HUES48 (cell line): Measurements from ENCODE around the gene SYNPO2.

ENCODE experiments used
- H3K27ac ChIP-seq: one replicate; pipeline ENCODE4 v1.7.0; 2013; ENCODE audit warnings: low read depth, low read length, inconsistent platforms
- H3K27me3 ChIP-seq: 2 replicates; pipeline ENCODE4 v1.6.1; 2013; ENCODE audit warnings: mild to moderate bottlenecking, low read length; ENCODE audit not compliant: control insufficient read depth, insufficient read depth
- H3K36me3 ChIP-seq: 2 replicates; pipeline ENCODE4 v1.6.1; 2013; ENCODE audit warnings: low read length; ENCODE audit not compliant: control insufficient read depth, insufficient read depth
- H3K4me1 ChIP-seq: 2 replicates; pipeline ENCODE4 v1.6.1; 2013; ENCODE audit warnings: mild to moderate bottlenecking, low read length; ENCODE audit not compliant: control insufficient read depth, insufficient read depth
- H3K4me3 ChIP-seq: 2 replicates; pipeline ENCODE4 v1.5.1; 2013; ENCODE audit warnings: mild to moderate bottlenecking, low read depth, low read length
- H3K9ac ChIP-seq: 2 replicates; pipeline ENCODE4 v1.6.1; 2013; ENCODE audit warnings: mild to moderate bottlenecking, low read depth, low read length, moderate library complexity
- H3K9me3 ChIP-seq: 2 replicates; pipeline ENCODE4 v1.6.1; 2013; ENCODE audit warnings: low read length; ENCODE audit not compliant: control insufficient read depth, insufficient read depth

Gene SYNPO2

DNA sequence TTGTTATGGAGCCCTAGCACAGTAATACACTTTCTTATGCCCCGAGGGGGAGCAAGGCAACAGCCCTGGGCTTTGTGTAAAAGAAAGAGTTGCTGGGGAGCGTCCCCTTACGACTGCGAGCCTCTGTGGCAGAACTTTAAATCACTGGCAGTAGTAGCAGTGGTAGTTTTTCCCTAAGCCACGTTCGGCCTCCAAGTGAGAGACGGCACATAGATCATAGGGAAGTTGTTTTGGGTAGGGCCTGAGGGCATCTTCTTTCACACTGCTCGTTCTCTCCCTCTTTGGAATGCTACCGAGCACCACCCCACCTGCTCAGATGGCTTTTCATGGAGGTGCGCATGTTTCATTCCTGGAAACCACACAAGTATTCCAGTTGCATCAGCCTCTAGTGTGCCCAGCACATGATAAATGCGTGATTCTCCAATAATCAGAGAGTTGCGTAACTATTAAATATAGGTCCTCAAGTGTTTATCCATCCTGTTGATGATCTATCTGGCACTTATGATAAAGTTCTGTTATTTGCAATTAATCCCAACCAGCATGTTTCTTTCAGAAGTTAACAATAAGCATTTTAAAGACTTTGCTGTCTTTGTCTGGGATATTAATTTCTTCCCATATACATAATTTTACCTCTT lies 7.0 kb upstream of the SYNPO2 start:
- Histone ChIP-seq H3K9me3 (peaks cover 6% of the 10 kb centered on the region; the same call in 1 of the 2 replicates), H3K27ac (no peak overlapping the region), H3K36me3 (no peaks in the 10 kb centered on the region), H3K4me1 (peaks cover 11% of the 10 kb centered on the region), H3K27me3 (no peaks in the 10 kb centered on the region), H3K9ac (no peak overlapping the region), H3K4me3 (no peak overlapping the region)

DNA sequence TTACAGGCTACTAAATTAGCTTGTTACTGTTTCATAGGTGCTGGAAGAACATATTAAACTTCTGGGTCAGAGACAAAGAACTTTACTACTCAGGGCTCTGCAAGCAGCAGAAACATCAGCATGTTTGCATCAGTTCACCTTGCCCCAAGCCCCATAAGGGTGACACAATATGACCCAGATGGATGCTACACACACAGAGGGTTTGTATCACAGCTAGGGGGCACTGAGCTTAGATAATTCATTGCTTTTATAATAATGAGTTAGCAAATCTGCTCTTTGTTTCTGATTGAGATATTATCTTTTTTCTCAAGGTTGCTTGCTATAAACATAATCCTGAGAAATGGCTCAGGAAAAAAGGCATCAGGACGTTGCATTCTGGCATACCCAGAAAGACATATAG lies 4.8 kb upstream of the SYNPO2 start:
- H3K27me3 ChIP-seq = no peaks in the 10 kb centered on the region
- H3K27ac ChIP-seq = no peak overlapping the region

DNA sequence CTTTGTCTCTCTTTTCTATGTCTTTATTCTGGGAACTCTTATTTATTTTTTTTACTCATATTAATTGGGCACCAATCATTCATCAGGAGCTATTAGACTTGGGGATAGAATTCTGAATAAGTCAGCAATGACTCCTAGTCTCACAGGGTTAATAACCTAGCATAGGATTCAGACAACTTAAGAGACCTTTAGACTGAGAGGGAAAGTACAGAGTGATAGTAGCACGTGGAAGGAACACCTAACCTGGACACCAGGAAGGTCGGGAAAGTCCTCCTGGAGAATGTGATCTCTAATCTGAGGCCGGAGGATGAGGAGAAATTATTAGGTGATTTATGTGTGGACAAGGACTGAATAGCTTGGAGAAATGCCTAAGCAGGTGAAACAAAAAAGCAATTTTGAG lies 3.9 kb upstream of the SYNPO2 start:
- Histone ChIP-seq H3K27me3 (no peaks in the 10 kb centered on the region), H3K4me3 (no peak overlapping the region), H3K9ac (no peak overlapping the region), H3K36me3 (no peaks in the 10 kb centered on the region), H3K4me1 (peaks cover 17% of the 10 kb centered on the region), H3K9me3 (no peaks in the 10 kb centered on the region), H3K27ac (no peak overlapping the region)

More for the DNA sequence above, 4.8 kb upstream of the SYNPO2 start:
- H3K4me1 ChIP-seq = peaks cover 17% of the 10 kb centered on the region
- no peak overlapping the region for H3K4me3 ChIP-seq
- H3K36me3 ChIP-seq = no peaks in the 10 kb centered on the region
- no peak overlapping the region for H3K9ac ChIP-seq
- H3K9me3 ChIP-seq = no peaks in the 10 kb centered on the region

DNA sequence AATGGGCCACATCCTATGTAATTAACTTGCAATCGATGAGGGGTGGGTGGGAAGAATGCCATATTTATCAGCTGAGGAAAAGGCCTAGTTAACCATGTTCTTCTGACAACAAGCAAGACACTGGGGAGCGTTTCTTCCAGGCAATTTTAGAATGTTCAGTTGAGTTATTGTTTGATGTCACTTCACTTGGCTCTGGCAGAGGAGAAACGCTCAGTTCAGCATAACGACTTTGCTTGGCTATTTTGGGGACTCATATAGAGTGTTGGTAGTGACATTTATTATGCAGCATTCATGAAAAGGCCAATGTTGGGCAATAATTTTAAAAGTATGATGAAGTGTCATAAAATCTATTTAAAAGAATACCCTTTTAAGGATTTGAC lies 648 bp downstream of the SYNPO2 start:
- Histone ChIP-seq H3K27ac (no peak overlapping the region), H3K4me1 (peaks cover 14% of the 10 kb centered on the region), H3K36me3 (no peaks in the 10 kb centered on the region), H3K9me3 (no peaks in the 10 kb centered on the region), H3K4me3 (peak overlapping the region; percentile 53), H3K27me3 (no peaks in the 10 kb centered on the region), H3K9ac (no peak overlapping the region)

DNA sequence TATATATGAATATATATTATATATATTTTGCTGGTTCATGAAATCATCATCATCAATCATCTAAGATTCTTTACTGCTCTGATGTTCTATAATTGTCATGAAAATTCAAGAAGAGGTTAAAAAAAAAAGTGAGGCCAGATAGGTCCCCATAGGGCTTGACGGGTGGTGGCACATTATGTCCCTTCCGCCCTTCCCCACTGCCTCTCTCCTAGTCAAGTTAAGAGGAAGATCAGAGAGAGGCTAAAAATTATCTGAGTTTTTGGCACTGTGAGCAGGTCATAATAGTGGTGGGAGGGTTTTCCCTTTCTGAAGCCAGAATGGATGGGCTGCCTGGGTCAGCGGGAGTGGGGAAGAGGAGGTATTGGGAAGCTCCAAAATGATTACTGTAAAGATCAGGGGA lies 5.4 kb downstream of the SYNPO2 start:
- H3K27ac ChIP-seq = no peak overlapping the region
- H3K4me1 ChIP-seq = peaks cover 8% of the 10 kb centered on the region
- no peaks in the 10 kb centered on the region for H3K36me3 ChIP-seq
- H3K27me3 ChIP-seq = no peaks in the 10 kb centered on the region
- no peak overlapping the region for H3K9ac ChIP-seq
- no peaks in the 10 kb centered on the region for H3K9me3 ChIP-seq
- no peak overlapping the region for H3K4me3 ChIP-seq

DNA sequence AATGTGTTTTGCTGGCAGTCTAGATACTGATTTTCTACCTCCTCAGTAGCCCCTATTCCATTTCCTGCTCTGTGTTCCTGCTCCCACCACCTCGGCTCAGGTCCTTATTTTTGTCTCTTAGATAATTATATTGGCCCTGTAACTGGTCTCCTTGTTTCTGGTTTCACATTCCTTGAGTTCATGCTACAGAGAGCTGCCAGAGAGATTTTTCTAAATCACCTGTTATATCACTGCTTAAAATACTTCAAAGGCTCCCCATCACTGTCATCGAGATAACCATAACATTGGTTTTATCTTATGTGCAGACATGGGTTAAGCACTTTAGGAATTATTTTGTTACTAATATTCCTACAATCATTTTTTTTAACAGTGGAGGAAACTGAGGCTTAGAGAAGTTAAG lies 9.6 kb downstream of the SYNPO2 start:
- Histone ChIP-seq H3K9ac (no peak overlapping the region), H3K4me3 (no peak overlapping the region), H3K36me3 (no peaks in the 10 kb centered on the region), H3K9me3 (no peaks in the 10 kb centered on the region), H3K4me1 (no peaks in the 10 kb centered on the region), H3K27me3 (no peaks in the 10 kb centered on the region), H3K27ac (no peak overlapping the region)

DNA sequence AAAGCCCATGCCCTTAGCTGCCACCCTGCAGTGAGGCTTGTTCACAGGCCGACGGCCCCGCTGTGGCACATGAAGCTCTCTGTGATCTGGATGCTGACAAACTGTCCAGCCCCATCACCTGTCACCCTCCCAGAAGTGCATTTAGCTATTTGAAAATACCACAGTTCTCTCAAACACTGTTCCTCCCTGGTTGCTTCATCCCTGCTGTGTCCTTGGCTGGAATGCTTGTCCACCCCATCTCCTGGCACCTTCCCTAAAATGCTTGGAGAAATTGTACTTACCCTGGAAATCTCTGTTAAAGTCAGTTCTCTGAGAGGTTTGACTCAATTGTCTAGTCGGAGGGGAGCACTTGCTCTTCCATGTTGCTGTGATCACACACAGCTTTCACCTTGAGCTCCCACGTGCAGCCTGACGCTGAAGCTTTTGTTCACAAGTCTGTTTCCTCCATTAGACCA lies 10.1 kb downstream of the SYNPO2 start:
- Histone ChIP-seq H3K36me3 (no peaks in the 10 kb centered on the region), H3K4me3 (no peak overlapping the region), H3K9ac (no peak overlapping the region), H3K27ac (no peak overlapping the region), H3K27me3 (no peaks in the 10 kb centered on the region), H3K9me3 (no peaks in the 10 kb centered on the region), H3K4me1 (no peaks in the 10 kb centered on the region)

DNA sequence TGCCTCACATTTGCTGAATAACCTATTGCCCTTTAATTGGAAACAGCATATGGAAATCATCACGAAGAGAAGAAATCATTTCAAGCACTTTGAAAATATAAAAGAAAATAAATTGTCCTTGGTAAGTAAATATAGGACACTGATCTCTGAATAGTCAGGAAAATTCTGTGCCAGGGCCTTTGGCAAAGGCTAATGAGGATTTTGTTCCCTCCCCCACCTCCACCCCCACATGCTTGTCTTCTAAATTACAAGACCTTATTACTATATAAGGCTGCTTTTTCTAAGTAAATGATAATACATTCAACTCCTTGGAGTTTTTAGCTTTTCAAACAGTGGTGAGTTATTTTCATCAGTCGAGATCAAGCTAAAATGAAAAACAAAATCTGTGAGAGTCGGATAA lies 15.8 kb downstream of the SYNPO2 start:
- Histone ChIP-seq H3K27me3 (no peaks in the 10 kb centered on the region), H3K4me3 (no peak overlapping the region), H3K36me3 (no peaks in the 10 kb centered on the region), H3K9ac (no peak overlapping the region), H3K4me1 (no peaks in the 10 kb centered on the region), H3K27ac (no peak overlapping the region), H3K9me3 (no peaks in the 10 kb centered on the region)

DNA sequence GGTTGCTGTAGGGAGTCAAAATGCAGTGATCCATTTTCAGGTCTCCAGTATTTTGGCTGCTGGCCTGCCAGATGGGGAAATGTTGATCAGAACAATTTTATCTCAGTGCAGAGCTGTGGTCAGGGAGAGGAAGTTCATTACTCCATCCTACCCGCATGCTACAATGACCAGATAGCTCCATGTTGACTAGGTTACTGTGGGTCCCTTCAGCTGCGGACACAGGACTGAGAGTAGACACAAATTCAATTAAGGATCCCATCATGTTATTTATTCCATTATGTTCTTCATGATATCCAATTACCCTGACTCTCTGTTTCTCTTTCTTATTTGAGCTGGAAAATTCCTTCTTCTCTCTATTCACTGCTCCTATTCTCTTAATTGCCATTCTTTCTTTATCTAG lies 16.3 kb downstream of the SYNPO2 start:
- Histone ChIP-seq H3K9me3 (no peaks in the 10 kb centered on the region), H3K9ac (no peak overlapping the region), H3K27ac (no peak overlapping the region), H3K27me3 (no peaks in the 10 kb centered on the region), H3K4me1 (no peaks in the 10 kb centered on the region), H3K4me3 (no peak overlapping the region), H3K36me3 (no peaks in the 10 kb centered on the region)

DNA sequence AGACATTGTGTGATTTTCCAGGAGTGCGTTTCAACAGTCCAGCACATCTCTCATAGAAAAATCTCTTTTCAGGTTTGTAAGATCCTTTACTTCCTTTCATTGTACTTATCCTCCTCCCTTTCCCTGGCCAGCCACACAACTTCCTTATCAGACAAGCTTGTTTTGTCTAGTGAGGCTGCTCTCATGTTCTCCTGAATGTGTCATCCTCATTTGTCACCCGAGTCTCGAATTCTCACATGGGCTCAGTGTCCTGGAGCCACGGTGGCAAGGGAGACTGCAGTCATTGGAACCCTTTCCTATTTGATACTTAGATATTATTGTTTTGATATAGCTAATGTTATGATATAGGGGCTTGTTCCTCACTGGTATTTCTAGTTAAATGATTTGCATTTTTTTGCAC lies 16.9 kb downstream of the SYNPO2 start:
- Histone ChIP-seq H3K4me1 (no peaks in the 10 kb centered on the region), H3K4me3 (no peak overlapping the region), H3K36me3 (no peaks in the 10 kb centered on the region), H3K27me3 (no peaks in the 10 kb centered on the region), H3K9ac (no peak overlapping the region), H3K27ac (no peak overlapping the region), H3K9me3 (no peaks in the 10 kb centered on the region)

DNA sequence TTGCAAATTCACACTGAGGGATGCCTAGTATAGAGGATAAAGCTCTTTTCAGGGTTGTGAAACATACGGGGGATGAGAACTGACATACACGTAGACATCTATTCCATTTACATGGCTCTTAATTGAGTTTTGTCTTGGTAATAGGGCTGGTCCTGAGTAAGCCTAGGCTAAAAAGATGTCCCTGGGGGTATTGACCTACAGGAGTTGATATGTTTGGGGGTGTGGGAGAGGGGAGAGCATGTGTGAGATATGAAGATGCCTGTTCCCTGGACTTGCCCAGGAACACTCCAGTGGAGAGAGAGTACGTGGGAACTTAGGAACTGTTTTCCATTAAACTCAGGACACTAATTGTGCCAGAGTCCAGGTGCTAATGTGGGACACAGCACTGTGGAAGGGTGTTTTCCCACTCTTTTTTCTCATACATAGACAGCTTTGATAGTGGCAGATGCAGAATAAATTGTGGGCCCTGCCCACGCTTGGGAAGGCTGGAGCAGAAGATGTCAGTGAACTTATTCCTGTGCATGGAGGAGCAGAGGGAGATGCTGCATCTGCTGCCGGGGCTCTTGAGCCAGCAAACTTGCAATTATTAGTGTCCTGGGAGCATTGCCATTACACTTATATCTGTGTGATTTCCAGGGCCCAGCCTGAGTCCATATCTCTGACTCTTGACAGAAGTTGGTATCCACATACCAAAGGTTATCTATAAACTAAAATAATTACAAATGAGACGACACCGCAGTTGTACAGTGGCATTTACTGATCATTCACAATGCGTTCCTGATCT lies 20.7 kb downstream of the SYNPO2 start:
- Histone ChIP-seq H3K4me1 (no peaks in the 10 kb centered on the region), H3K27me3 (no peaks in the 10 kb centered on the region), H3K9me3 (no peaks in the 10 kb centered on the region), H3K9ac (no peak overlapping the region), H3K4me3 (no peak overlapping the region), H3K36me3 (no peaks in the 10 kb centered on the region), H3K27ac (no peak overlapping the region)
